Liver (tissue), 9 donors: ENCODE results near the gene LNX1. TPM values are rescaled to one million over a fixed set of nuclear protein-coding genes. Genes with fewer than 3 reads are reported as not detected.
A peak's percentile ranks its signal among the peaks of the same experiment; 100 is the strongest.

Experiments
- DNase-seq: peaks from one replicate; pipeline ENCODE4 v3.0.0-alpha.2; 2017; ENCODE audit warnings: low spot score
- H3K27ac ChIP-seq, 2 donors: one replicate each; pipeline ENCODE4 v1.7.0; 2013; ENCODE audit warnings: inconsistent platforms in 2 of 2, low read length in 2 of 2, control low read depth in 1 of 2, low read depth in 1 of 2, mild to moderate bottlenecking in 1 of 2
- H3K27me3 ChIP-seq, 4 donors: one replicate each; pipeline versions ENCODE4 v1.6.1 to v1.7.0; 2013; ENCODE audit warnings: low read length in 3 of 4, inconsistent platforms in 1 of 4, mild to moderate bottlenecking in 1 of 4, moderate library complexity in 1 of 4; ENCODE audit not compliant: control insufficient read depth in 4 of 4, insufficient read depth in 4 of 4
- H3K36me3 ChIP-seq, 4 donors: one replicate each; pipeline versions ENCODE4 v1.6.1 to v1.7.0; 2013; ENCODE audit warnings: low read length in 3 of 4, mild to moderate bottlenecking in 3 of 4, low read depth in 1 of 4, moderate library complexity in 1 of 4; ENCODE audit not compliant: control insufficient read depth in 4 of 4, insufficient read depth in 3 of 4
- H3K4me1 ChIP-seq, 4 donors: one replicate each; pipeline versions ENCODE4 v1.6.1 to v1.7.0; 2013; ENCODE audit warnings: low read length in 3 of 4, mild to moderate bottlenecking in 3 of 4, moderate library complexity in 1 of 4; ENCODE audit not compliant: control insufficient read depth in 4 of 4, insufficient read depth in 4 of 4
- H3K4me3 ChIP-seq, 3 donors: one replicate each; pipeline versions ENCODE4 v1.6.1 to v1.7.0; 2013; ENCODE audit warnings: low read length in 3 of 3, control low read depth in 1 of 3, low read depth in 1 of 3, mild to moderate bottlenecking in 1 of 3
- H3K9ac ChIP-seq, 2 donors: one replicate each; pipeline ENCODE4 v1.7.0; 2013; ENCODE audit warnings: low read length in 2 of 2, mild to moderate bottlenecking in 2 of 2, moderate library complexity in 2 of 2, control low read depth in 1 of 2, low read depth in 1 of 2
- H3K9me3 ChIP-seq, 4 donors: one replicate each; pipeline versions ENCODE4 v1.6.1 to v1.7.0; 2013; ENCODE audit warnings: low read length in 3 of 4; ENCODE audit not compliant: control insufficient read depth in 4 of 4
- EGR1 ChIP-seq, 2 donors: IDR thresholded peaks; 2 replicates each; pipeline ENCODE4 v1.6.1; 2016 to 2018; ENCODE audit warnings: antibody characterized with exemption in 2 of 2, low read depth in 2 of 2
- FOXA2 ChIP-seq: IDR thresholded peaks from 2 replicates; pipeline ENCODE4 v1.6.1; 2016; ENCODE audit warnings: antibody characterized with exemption
- HNF4A ChIP-seq, 2 donors: conservative IDR thresholded peaks; 2 replicates each; pipeline ENCODE4 v1.6.1; 2016; ENCODE audit warnings: antibody characterized with exemption in 2 of 2, mild to moderate bottlenecking in 2 of 2
- HNF4G ChIP-seq: IDR thresholded peaks from 2 replicates; pipeline ENCODE4 v1.6.1; 2016; ENCODE audit warnings: antibody characterized with exemption
- JUND ChIP-seq, 2 donors: IDR thresholded peaks; 2 replicates each; pipeline ENCODE4 v1.6.1; 2016; ENCODE audit warnings: antibody characterized with exemption in 2 of 2
- RAD21 ChIP-seq, 2 donors: IDR thresholded peaks; 2 replicates each; pipeline ENCODE4 v1.6.1; 2016; ENCODE audit warnings: antibody characterized with exemption in 2 of 2, mild to moderate bottlenecking in 2 of 2
- RXRA ChIP-seq, 2 donors: IDR thresholded peaks; 2 replicates each; pipeline ENCODE4 v1.6.1; 2017 to 2018; ENCODE audit warnings: antibody characterized with exemption in 2 of 2, mild to moderate bottlenecking in 1 of 2
- SP1 ChIP-seq: IDR thresholded peaks from 2 replicates; pipeline ENCODE4 v1.6.1; 2018; ENCODE audit warnings: antibody characterized with exemption, mild to moderate bottlenecking
- TAF1 ChIP-seq: conservative IDR thresholded peaks from 2 replicates; pipeline ENCODE4 v1.6.1; 2016; ENCODE audit warnings: antibody characterized with exemption, mild to moderate bottlenecking
- YY1 ChIP-seq: IDR thresholded peaks from 2 replicates; pipeline ENCODE4 v1.6.1; 2016; ENCODE audit warnings: antibody characterized with exemption, mild to moderate bottlenecking
- WGBS: extraction: QIAGEN DNeasy Blood & Tissue Kit; methylation state at CpG from one replicate; pipeline ENCODE4 v1.1.7; 2013; 5-methylcytosine and 5-hydroxymethylcytosine counted together
- polyA plus RNA-seq, 2 donors: library from polyadenylated mRNA; stranded (reverse) in 1 of 2; unstranded in 1 of 2; fragments of 200-250 nt in 1 of 2; fragments of >200 nt in 1 of 2; fragmentation: Nextera tagmentation in 1 of 2; extraction: Ambion mirVana in 1 of 2; gene quantifications; one replicate each; pipeline versions ENCODE4 v1.2.1 to v1.2.3, GENCODE V29; 2013 to 2015
- total RNA-seq, 2 donors: library from RNA; depleted of rRNA; stranded (reverse); fragments of >200 nt; gene quantifications; one replicate each; pipeline ENCODE4 v1.2.3, GENCODE V29; 2014
- TF ChIP-seq, protein P1 (sequence below): fragments of 150-350 bp; IDR thresholded peaks from 2 replicates; pipeline ENCODE4 v1.5.1; 2017; ENCODE audit warnings: improper control_type of control experiment, low read depth, low read length; ENCODE audit not compliant: missing input control
- TF ChIP-seq, protein P2 (sequence below): IDR thresholded peaks from 2 replicates; pipeline ENCODE4 v1.6.1; 2016; ENCODE audit warnings: antibody characterized with exemption, mild to moderate bottlenecking
- TF ChIP-seq, protein P3 (sequence below): IDR thresholded peaks from 2 replicates; pipeline ENCODE4 v1.6.1; 2016; ENCODE audit warnings: antibody characterized with exemption
- TF ChIP-seq, protein P4 (sequence below): IDR thresholded peaks from 2 replicates; pipeline ENCODE4 v1.6.1; 2016; ENCODE audit warnings: antibody characterized with exemption
- donor health status: healthy.
- donor health status: healthy.
- donor health status: healthy.
- donor health status: healthy.
- donor health status: healthy.

LNX1 gene
- total and polyA plus RNA-seq, 4 donors, result 1.5 to 3.4 (median 2.3) TPM

DNA sequence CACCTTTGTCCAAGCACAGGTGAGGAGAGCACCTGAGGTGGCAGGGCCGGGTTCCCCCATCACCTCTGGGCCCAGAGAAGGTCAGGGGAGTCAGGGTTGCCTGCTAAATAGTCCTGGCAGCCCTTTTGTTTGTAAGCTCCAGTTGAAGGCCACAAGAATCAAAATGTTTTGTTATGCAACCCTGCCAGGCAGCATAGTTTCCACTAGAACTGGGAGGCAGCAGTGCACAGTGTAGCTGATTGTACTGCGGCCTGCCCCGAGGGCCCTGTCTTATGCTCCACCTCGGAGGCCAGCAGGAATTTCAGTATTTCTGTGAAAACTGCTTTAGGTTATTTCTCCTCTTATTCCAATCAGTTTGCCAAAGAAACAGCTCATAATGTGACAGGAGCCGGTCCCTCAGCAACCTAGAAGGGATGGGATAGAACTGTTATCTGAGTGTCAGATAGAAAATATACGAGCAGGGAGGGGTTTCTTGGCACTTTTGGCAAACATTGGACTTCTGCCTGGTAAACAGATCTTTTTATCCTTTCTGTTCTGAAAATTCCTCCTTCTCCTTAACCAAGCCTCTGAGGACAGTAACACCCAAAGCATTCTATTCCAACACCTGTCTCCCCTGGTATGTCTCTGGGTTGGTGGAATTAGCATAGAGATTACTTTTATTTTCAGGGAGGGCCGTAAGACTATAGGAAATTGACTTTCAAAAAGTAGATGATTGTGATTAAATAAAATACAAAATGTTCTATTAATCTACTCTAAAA, 93.6 kb downstream of the LNX1 start:
- TF ChIP-seq RAD21 (IDR thresholded peaks at IDR 0.05), result peak; percentile 48 to 57
- TF ChIP-seq SP1, result peak; percentile 33
- TF ChIP-seq, protein P1, sequence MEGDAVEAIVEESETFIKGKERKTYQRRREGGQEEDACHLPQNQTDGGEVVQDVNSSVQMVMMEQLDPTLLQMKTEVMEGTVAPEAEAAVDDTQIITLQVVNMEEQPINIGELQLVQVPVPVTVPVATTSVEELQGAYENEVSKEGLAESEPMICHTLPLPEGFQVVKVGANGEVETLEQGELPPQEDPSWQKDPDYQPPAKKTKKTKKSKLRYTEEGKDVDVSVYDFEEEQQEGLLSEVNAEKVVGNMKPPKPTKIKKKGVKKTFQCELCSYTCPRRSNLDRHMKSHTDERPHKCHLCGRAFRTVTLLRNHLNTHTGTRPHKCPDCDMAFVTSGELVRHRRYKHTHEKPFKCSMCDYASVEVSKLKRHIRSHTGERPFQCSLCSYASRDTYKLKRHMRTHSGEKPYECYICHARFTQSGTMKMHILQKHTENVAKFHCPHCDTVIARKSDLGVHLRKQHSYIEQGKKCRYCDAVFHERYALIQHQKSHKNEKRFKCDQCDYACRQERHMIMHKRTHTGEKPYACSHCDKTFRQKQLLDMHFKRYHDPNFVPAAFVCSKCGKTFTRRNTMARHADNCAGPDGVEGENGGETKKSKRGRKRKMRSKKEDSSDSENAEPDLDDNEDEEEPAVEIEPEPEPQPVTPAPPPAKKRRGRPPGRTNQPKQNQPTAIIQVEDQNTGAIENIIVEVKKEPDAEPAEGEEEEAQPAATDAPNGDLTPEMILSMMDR, result no peak
- TF ChIP-seq, protein P2, sequence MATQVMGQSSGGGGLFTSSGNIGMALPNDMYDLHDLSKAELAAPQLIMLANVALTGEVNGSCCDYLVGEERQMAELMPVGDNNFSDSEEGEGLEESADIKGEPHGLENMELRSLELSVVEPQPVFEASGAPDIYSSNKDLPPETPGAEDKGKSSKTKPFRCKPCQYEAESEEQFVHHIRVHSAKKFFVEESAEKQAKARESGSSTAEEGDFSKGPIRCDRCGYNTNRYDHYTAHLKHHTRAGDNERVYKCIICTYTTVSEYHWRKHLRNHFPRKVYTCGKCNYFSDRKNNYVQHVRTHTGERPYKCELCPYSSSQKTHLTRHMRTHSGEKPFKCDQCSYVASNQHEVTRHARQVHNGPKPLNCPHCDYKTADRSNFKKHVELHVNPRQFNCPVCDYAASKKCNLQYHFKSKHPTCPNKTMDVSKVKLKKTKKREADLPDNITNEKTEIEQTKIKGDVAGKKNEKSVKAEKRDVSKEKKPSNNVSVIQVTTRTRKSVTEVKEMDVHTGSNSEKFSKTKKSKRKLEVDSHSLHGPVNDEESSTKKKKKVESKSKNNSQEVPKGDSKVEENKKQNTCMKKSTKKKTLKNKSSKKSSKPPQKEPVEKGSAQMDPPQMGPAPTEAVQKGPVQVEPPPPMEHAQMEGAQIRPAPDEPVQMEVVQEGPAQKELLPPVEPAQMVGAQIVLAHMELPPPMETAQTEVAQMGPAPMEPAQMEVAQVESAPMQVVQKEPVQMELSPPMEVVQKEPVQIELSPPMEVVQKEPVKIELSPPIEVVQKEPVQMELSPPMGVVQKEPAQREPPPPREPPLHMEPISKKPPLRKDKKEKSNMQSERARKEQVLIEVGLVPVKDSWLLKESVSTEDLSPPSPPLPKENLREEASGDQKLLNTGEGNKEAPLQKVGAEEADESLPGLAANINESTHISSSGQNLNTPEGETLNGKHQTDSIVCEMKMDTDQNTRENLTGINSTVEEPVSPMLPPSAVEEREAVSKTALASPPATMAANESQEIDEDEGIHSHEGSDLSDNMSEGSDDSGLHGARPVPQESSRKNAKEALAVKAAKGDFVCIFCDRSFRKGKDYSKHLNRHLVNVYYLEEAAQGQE, result peak; percentile 20
- TF ChIP-seq, protein P3, sequence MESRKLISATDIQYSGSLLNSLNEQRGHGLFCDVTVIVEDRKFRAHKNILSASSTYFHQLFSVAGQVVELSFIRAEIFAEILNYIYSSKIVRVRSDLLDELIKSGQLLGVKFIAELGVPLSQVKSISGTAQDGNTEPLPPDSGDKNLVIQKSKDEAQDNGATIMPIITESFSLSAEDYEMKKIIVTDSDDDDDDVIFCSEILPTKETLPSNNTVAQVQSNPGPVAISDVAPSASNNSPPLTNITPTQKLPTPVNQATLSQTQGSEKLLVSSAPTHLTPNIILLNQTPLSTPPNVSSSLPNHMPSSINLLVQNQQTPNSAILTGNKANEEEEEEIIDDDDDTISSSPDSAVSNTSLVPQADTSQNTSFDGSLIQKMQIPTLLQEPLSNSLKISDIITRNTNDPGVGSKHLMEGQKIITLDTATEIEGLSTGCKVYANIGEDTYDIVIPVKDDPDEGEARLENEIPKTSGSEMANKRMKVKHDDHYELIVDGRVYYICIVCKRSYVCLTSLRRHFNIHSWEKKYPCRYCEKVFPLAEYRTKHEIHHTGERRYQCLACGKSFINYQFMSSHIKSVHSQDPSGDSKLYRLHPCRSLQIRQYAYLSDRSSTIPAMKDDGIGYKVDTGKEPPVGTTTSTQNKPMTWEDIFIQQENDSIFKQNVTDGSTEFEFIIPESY, result no peak
- peak; percentile 27 to 48 for TF ChIP-seq HNF4A (conservative IDR thresholded peaks at IDR 0.05)
- peak; percentile 53 for TF ChIP-seq YY1
- peak; percentile 54 to 69 for TF ChIP-seq RXRA (IDR thresholded peaks at IDR 0.05)
- no peak for TF ChIP-seq TAF1
- Histone ChIP-seq H3K9ac (no peak overlapping the region), H3K27ac (no peak overlapping the region), H3K4me1 (peaks cover 0 to 4% (median 0%) of the 10 kb centered on the region in 4 donors), H3K9me3 (no peaks in the 10 kb centered on the region), H3K27me3 (no peaks in the 10 kb centered on the region), H3K36me3 (peaks cover 0 to 6% (median 2%) of the 10 kb centered on the region in 4 donors), H3K4me3 (no peak overlapping the region)
- 68% methylated on average over 7 of the region's 7 CpGs for WGBS
- no peak for DNase-seq

DNA sequence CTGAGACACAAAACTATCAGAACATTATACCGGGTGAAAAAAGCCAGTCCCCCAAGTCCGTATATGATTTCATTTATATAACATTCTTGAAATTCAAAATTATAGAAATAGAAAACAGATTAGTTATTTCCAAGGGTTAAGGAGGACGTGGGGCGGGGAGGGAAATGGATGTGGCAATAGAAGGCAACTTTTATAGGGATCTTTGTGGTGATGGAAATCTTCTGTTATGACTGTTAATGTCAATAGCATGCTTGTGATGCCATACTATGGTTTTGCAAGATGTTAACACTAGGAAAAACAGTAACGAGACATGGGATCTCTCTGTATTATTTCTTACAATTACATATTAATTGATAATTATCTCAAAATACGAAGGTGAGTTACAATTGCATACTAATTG, 96.4 kb downstream of the LNX1 start:
- WGBS, result 95% methylated on average over 6 of the region's 6 CpGs
- no peak for DNase-seq
- H3K27me3 ChIP-seq, result no peaks in the 10 kb centered on the region
- peaks cover 0 to 5% (median 2%) of the 10 kb centered on the region in 4 donors for H3K36me3 ChIP-seq
- no peak overlapping the region for H3K9ac ChIP-seq
- peaks cover 0 to 3% (median under 1%) of the 10 kb centered on the region in 4 donors for H3K4me1 ChIP-seq
- no peak overlapping the region for H3K4me3 ChIP-seq
- H3K27ac ChIP-seq, result no peak overlapping the region
- no peaks in the 10 kb centered on the region for H3K9me3 ChIP-seq
- TF ChIP-seq EGR1 (IDR thresholded peaks at IDR 0.05; ENCODE audit: low read depth in 2 of 2) (no peak), RXRA (IDR thresholded peaks at IDR 0.05) (no peak), FOXA2 (no peak), TAF1 (no peak), HNF4G (no peak), SP1 (no peak), JUND (IDR thresholded peaks at IDR 0.05) (no peak)
- TF ChIP-seq, protein P2, result no peak
- TF ChIP-seq, protein P1, result no peak
- TF ChIP-seq, protein P3, result no peak
- TF ChIP-seq, protein P4, sequence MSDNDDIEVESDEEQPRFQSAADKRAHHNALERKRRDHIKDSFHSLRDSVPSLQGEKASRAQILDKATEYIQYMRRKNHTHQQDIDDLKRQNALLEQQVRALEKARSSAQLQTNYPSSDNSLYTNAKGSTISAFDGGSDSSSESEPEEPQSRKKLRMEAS, result no peak
